ENCODE data around the gene CASP9.
"Not testable (repeated sequence)": the region's sequence is repeated elsewhere in the genome, so short reads cannot be mapped to it uniquely, and the experiment has no call there.

Gene CASP9

GRCh38 chr1:15540186-15540585 is 16.2 kb upstream of the CASP9 start:
- Mint-ChIP-seq H3K4me3 (no peak overlapping the region), H3K4me1 (peaks cover 13% of the 10 kb centered on the region), H3K27me3 (no peaks in the 10 kb centered on the region), H3K9me3 (no peaks in the 10 kb centered on the region), H3K27ac (no peak overlapping the region), H3K36me3 (peaks cover 13% of the 10 kb centered on the region)

- peaks cover 15% of the 10 kb centered on the region for H3K36me3 Mint-ChIP-seq
- no peak overlapping the region for H3K27ac Mint-ChIP-seq
- H3K4me3 Mint-ChIP-seq, result no peak overlapping the region
- H3K4me1 Mint-ChIP-seq, result peaks cover 13% of the 10 kb centered on the region
- no peaks in the 10 kb centered on the region for H3K27me3 Mint-ChIP-seq
- no peaks in the 10 kb centered on the region for H3K9me3 Mint-ChIP-seq
These were observed 14.8 kb upstream of the CASP9 start for GRCh38 chr1:15538771-15539170.

- Mint-ChIP-seq H3K27ac (no peak overlapping the region), H3K4me1 (peaks cover 35% of the 10 kb centered on the region), H3K36me3 (peaks cover 8% of the 10 kb centered on the region), H3K4me3 (no peak overlapping the region), H3K9me3 (no peaks in the 10 kb centered on the region), H3K27me3 (no peaks in the 10 kb centered on the region)
These were observed 7.7 kb upstream of the CASP9 start for GRCh38 chr1:15531682-15532081.

GRCh38 chr1:15531003-15531402 is 7.0 kb upstream of the CASP9 start:
- Mint-ChIP-seq H3K4me3 (no peak overlapping the region), H3K27me3 (no peaks in the 10 kb centered on the region), H3K4me1 (peaks cover 41% of the 10 kb centered on the region), H3K27ac (no peak overlapping the region), H3K36me3 (peaks cover 4% of the 10 kb centered on the region), H3K9me3 (no peaks in the 10 kb centered on the region)

GRCh38 chr1:15526490-15527339 is 2.7 kb upstream of the CASP9 start, which contains the start of gene DNAJC16:
Gene DNAJC16, plus strand, starts transcription at chr1:15526848. Its CDS starts 2,258 bp downstream, at chr1:15529106.
- H3K4me1 Mint-ChIP-seq, result peaks cover 58% of the 10 kb centered on the region
- H3K4me3 Mint-ChIP-seq, result peak within 1 kb of the TSS; percentile 87
- no peaks in the 10 kb centered on the region for H3K36me3 Mint-ChIP-seq
- H3K27me3 Mint-ChIP-seq, result no peaks in the 10 kb centered on the region
- H3K9me3 Mint-ChIP-seq, result no peaks in the 10 kb centered on the region
- peak within 1 kb of the TSS; percentile 100 for H3K27ac Mint-ChIP-seq

- Mint-ChIP-seq H3K27ac (peak overlapping the region; percentile 100), H3K36me3 (no peaks in the 10 kb centered on the region), H3K27me3 (no peaks in the 10 kb centered on the region), H3K4me1 (peaks cover 59% of the 10 kb centered on the region), H3K9me3 (no peaks in the 10 kb centered on the region), H3K4me3 (peak overlapping the region; percentile 87)
These were observed 2.0 kb upstream of the CASP9 start for GRCh38 chr1:15526021-15526489.

- no peaks in the 10 kb centered on the region for H3K36me3 Mint-ChIP-seq
- no peaks in the 10 kb centered on the region for H3K9me3 Mint-ChIP-seq
- peak overlapping the region; percentile 100 for H3K27ac Mint-ChIP-seq
- H3K27me3 Mint-ChIP-seq, result no peaks in the 10 kb centered on the region
- H3K4me1 Mint-ChIP-seq, result peaks cover 59% of the 10 kb centered on the region
- H3K4me3 Mint-ChIP-seq, result peak overlapping the region; percentile 87
These were observed 1.3 kb upstream of the CASP9 start for GRCh38 chr1:15525050-15526020.

GRCh38 chr1:15524283-15525049 is 451 bp upstream of the CASP9 start:
- H3K9me3 Mint-ChIP-seq, result no peaks in the 10 kb centered on the region
- H3K4me1 Mint-ChIP-seq, result peaks cover 59% of the 10 kb centered on the region
- peak overlapping the region; percentile 100 for H3K27ac Mint-ChIP-seq
- H3K27me3 Mint-ChIP-seq, result no peaks in the 10 kb centered on the region
- peak overlapping the region; percentile 87 for H3K4me3 Mint-ChIP-seq
- H3K36me3 Mint-ChIP-seq, result no peaks in the 10 kb centered on the region

- Mint-ChIP-seq H3K36me3 (no peaks in the 10 kb centered on the region), H3K27ac (peak overlapping the region; percentile 32), H3K4me3 (peak overlapping the region; percentile 87), H3K27me3 (no peaks in the 10 kb centered on the region), H3K9me3 (no peaks in the 10 kb centered on the region), H3K4me1 (peaks cover 50% of the 10 kb centered on the region)
These were observed 653 bp downstream of the CASP9 start for GRCh38 chr1:15523104-15524020.

- Mint-ChIP-seq H3K4me3 (peak overlapping the region; percentile 24), H3K4me1 (peaks cover 43% of the 10 kb centered on the region), H3K9me3 (no peaks in the 10 kb centered on the region), H3K27ac (no peak overlapping the region), H3K36me3 (no peaks in the 10 kb centered on the region), H3K27me3 (no peaks in the 10 kb centered on the region)
These were observed 1.5 kb downstream of the CASP9 start for GRCh38 chr1:15522551-15522950.

- not testable (repeated sequence) for H3K27ac Mint-ChIP-seq, H3K36me3 Mint-ChIP-seq, H3K9me3 Mint-ChIP-seq, H3K27me3 Mint-ChIP-seq
- Mint-ChIP-seq H3K4me1 (peaks cover 37% of the 10 kb centered on the region), H3K4me3 (peak overlapping the region; percentile 15)
These were observed 2.7 kb downstream of the CASP9 start for GRCh38 chr1:15521206-15521906.

GRCh38 chr1:15519625-15520024 is 4.4 kb downstream of the CASP9 start:
- Mint-ChIP-seq H3K36me3 (peaks cover 5% of the 10 kb centered on the region), H3K27ac (no peak overlapping the region), H3K4me3 (no peak overlapping the region), H3K9me3 (no peaks in the 10 kb centered on the region), H3K4me1 (peaks cover 29% of the 10 kb centered on the region), H3K27me3 (no peaks in the 10 kb centered on the region)

- H3K27me3 Mint-ChIP-seq, result no peaks in the 10 kb centered on the region
- H3K4me1 Mint-ChIP-seq, result peaks cover 11% of the 10 kb centered on the region
- peaks cover 14% of the 10 kb centered on the region for H3K36me3 Mint-ChIP-seq
- no peak overlapping the region for H3K4me3 Mint-ChIP-seq
- no peak overlapping the region for H3K27ac Mint-ChIP-seq
- no peaks in the 10 kb centered on the region for H3K9me3 Mint-ChIP-seq
These were observed 8.9 kb downstream of the CASP9 start for GRCh38 chr1:15515022-15515663.
